Measurements from ENCODE around the gene FHOD3. TPM values are rescaled to one million over a fixed set of nuclear protein-coding genes. Genes with fewer than 3 reads are reported as not detected.

FHOD3 gene
- total and polyA plus RNA-seq, 2 of the 8 experiments (the other 6 are each of a cell fraction or from before 2014, with no cell fraction given), result 9.7 to 10.5 TPM

GRCh38 chr18:36530676-36531405, 233.3 kb downstream of the FHOD3 start (continued):
- TF ChIP-seq USF2 (IDR thresholded peaks at IDR 0.05; ENCODE audit: low read length) (no peak), ASH2L (IDR thresholded peaks at IDR 0.05; ENCODE audit: low read length) (no peak), CHD7 (IDR thresholded peaks at IDR 0.05; ENCODE audit: insufficient replicate concordance, low read length) (no peak)
